ENCODE measurements around the gene KIF5C. TPM values are rescaled to one million over a fixed set of nuclear protein-coding genes. Genes with fewer than 3 reads are reported as not detected.

The KIF5C gene
- total and polyA plus RNA-seq, 8 donors = under 0.01 to 14.7 (median 2.4) TPM

DNA sequence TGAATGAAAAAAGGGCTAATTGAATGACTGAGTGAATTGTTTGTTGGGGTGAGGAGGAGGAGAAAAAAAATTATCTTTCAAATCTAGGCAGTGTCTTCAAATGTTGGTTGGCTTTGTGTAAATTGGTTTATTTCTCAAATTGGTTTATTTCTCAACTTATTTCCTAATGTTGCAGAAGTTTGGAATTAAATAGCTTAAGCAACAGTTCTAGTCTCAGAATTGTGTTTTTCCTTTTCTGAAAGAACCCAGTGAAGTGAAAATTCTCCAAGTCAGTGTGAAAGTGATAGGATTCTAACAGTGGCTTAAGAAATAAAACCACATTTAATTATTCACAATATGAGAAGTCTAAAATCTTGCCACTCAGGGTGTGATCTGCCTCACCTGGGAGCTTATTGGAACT, 108.9 kb downstream of the KIF5C start:
- intact Hi-C loops (cut with DNase I; ENCODE audit: low total_unique reads) = no loop called here
- peaks cover 0 to 4% (median 0%) of the 10 kb centered on the region in 4 donors for H3K36me3 ChIP-seq
- no peak for DNase-seq
- no peak overlapping the region for H3K27ac ChIP-seq
- H3K9me3 ChIP-seq = no peaks in the 10 kb centered on the region
- H3K4me1 ChIP-seq = no peaks in the 10 kb centered on the region
- no peak overlapping the region for H3K4me3 ChIP-seq
- TF ChIP-seq POLR2A (IDR thresholded peaks at IDR 0.05) (no peak), EP300 (IDR thresholded peaks at IDR 0.05) (no peak)
- no peaks in the 10 kb centered on the region for H3K27me3 ChIP-seq

DNA sequence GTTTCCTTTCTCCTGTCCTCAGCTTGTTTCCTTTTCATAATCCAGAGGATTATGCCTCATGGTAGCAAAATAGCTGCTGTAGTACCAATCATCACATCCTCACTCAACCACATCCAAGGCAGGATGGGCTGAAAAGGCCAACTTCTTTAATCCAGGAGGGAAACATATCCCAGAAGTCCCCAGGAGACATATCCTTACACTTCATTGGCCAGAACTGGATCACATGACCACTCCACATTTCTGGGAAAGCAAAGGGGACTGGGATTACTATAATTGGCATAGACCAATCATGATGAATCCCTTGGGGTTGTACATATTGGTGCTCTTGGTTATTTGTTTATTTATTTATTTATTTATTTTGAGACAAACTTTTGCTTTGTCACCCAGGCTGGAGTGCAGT, 109.4 kb downstream of the KIF5C start:
- H3K36me3 ChIP-seq = peaks cover 0 to 4% (median 0%) of the 10 kb centered on the region in 4 donors
- H3K27me3 ChIP-seq = no peaks in the 10 kb centered on the region
- DNase-seq = no peak
- TF ChIP-seq EP300 (IDR thresholded peaks at IDR 0.05) (no peak), POLR2A (IDR thresholded peaks at IDR 0.05) (no peak), POLR2AphosphoS5 (IDR thresholded peaks at IDR 0.05) (no peak)
- TF ChIP-seq, protein P1, sequence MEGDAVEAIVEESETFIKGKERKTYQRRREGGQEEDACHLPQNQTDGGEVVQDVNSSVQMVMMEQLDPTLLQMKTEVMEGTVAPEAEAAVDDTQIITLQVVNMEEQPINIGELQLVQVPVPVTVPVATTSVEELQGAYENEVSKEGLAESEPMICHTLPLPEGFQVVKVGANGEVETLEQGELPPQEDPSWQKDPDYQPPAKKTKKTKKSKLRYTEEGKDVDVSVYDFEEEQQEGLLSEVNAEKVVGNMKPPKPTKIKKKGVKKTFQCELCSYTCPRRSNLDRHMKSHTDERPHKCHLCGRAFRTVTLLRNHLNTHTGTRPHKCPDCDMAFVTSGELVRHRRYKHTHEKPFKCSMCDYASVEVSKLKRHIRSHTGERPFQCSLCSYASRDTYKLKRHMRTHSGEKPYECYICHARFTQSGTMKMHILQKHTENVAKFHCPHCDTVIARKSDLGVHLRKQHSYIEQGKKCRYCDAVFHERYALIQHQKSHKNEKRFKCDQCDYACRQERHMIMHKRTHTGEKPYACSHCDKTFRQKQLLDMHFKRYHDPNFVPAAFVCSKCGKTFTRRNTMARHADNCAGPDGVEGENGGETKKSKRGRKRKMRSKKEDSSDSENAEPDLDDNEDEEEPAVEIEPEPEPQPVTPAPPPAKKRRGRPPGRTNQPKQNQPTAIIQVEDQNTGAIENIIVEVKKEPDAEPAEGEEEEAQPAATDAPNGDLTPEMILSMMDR (IDR thresholded peaks at IDR 0.05) = no peak
- no peaks in the 10 kb centered on the region for H3K9me3 ChIP-seq
- no peak overlapping the region for H3K4me3 ChIP-seq
- no peak overlapping the region for H3K27ac ChIP-seq
- H3K4me1 ChIP-seq = no peaks in the 10 kb centered on the region
- intact Hi-C loops (cut with DNase I; ENCODE audit: low total_unique reads) = no loop called here

DNA sequence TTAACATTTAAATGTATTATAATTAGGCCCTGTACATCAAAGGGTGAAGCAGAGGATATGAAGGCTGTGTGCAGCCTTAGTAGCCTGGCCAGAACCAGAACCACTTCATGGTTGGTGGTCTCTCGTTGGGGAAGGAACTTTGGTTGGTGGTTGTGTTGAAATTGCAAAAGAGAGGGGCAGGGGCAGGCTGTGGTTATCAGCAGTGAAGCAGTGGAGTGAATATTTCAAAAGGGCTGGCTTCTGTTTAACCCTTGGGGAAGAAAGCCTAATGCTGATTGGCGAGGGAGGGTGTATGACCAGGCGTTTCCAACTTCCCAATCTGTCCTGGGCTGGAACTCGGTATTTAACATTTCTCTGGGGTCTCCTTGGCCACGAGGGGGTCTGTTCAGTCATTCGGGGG, 112.3 kb downstream of the KIF5C start:
- DNase-seq = no peak
- intact Hi-C loops (cut with DNase I; ENCODE audit: low total_unique reads) = no loop called here
- no peaks in the 10 kb centered on the region for H3K27me3 ChIP-seq
- TF ChIP-seq POLR2AphosphoS5 (IDR thresholded peaks at IDR 0.05) (no peak), POLR2A (IDR thresholded peaks at IDR 0.05) (no peak), EP300 (IDR thresholded peaks at IDR 0.05) (no peak)
- no peaks in the 10 kb centered on the region for H3K9me3 ChIP-seq
- WGBS, 5 donors = 68 to 81% (median 74%) methylated on average over 6 of the region's 6 CpGs
- H3K36me3 ChIP-seq = peaks cover 0 to 4% (median 0%) of the 10 kb centered on the region in 4 donors
- no peaks in the 10 kb centered on the region for H3K4me1 ChIP-seq
- no peak overlapping the region for H3K4me3 ChIP-seq
- H3K27ac ChIP-seq = no peak overlapping the region

DNA sequence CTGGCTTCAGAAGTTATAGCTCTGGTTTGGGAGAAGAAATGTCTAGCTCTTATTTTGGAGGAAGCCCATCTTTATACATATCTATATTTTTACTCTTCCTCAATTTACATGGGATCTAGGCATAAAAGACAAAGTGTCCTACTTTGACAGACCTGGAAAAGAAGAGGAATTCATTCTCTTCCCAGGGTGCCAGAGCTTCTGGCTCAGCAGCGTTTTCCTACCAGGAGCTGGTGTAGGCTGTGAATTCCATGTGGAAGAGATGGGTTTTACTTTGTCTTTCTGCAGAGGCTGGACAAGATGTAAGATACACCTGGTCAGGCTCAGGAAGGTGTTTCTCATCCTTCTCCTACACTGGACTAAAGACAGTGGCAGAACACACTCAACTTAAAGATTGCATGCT, 113.3 kb downstream of the KIF5C start:
- Histone ChIP-seq H3K27ac (no peak overlapping the region), H3K27me3 (no peaks in the 10 kb centered on the region), H3K4me3 (no peak overlapping the region), H3K9me3 (no peaks in the 10 kb centered on the region), H3K36me3 (peaks cover 0 to 4% (median 0%) of the 10 kb centered on the region in 4 donors), H3K4me1 (no peaks in the 10 kb centered on the region)
- intact Hi-C loops (cut with DNase I; ENCODE audit: low total_unique reads) = no loop called here
- TF ChIP-seq POLR2AphosphoS5 (IDR thresholded peaks at IDR 0.05) (no peak), EP300 (IDR thresholded peaks at IDR 0.05) (no peak), POLR2A (IDR thresholded peaks at IDR 0.05) (no peak)
- TF ChIP-seq, protein P1 (IDR thresholded peaks at IDR 0.05) = no peak
- WGBS, 5 donors = 88 to 100% (median 90%) methylated on average over 1 of the region's 1 CpG
- no peak for DNase-seq

DNA sequence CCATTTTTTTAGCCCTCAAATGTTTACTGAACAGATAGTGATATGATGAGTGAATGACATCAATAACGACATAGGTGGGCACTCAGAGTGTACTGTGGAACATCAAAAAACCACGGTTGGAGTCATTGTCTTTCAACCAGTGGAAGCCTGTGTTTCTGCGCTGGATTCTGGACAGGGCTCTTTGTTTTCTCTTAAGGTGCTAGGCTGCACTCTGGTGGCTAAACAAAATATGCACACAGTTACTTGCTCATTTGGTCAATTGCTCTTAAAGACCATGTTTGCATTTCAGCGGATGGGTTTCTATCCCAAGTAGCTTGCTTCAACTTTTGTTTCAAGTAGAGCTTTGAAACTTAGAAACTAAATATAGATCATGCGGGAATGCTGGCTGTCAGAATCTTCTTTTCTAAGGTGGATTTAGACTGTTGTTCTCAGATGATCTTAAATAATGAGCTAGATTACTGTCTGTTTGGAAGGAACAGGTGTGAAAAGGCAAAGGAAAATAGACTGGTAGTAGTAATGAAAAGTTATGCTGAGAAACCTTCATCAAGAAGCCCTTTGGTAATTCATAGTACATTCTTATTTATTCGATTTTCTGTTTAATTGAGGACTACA, 115.0 kb downstream of the KIF5C start:
- 26 to 33% (median 26%) methylated on average over 6 of the region's 6 CpGs for WGBS, 5 donors
- H3K9me3 ChIP-seq = no peaks in the 10 kb centered on the region
- peak; percentile 59 to 92 for DNase-seq
- intact Hi-C loops (cut with DNase I; ENCODE audit: low total_unique reads) = no loop called here
- H3K4me3 ChIP-seq = no peak overlapping the region
- H3K27me3 ChIP-seq = no peaks in the 10 kb centered on the region
- no peaks in the 10 kb centered on the region for H3K4me1 ChIP-seq
- no peak overlapping the region for H3K27ac ChIP-seq
- TF ChIP-seq EP300 (IDR thresholded peaks at IDR 0.05) (no peak), POLR2AphosphoS5 (IDR thresholded peaks at IDR 0.05) (no peak), POLR2A (IDR thresholded peaks at IDR 0.05) (no peak)
- TF ChIP-seq, protein P1 (IDR thresholded peaks at IDR 0.05) = peak in 5 of 7 experiments; percentile 37 to 72 (median 52)
- H3K36me3 ChIP-seq = no peaks in the 10 kb centered on the region

Measured in stomach (tissue), 9 donors.